Memory B cell (primary cell): ENCODE data around the gene MGAT4B.

Source experiments
- ATAC-seq: fragments of 150-1000 bp; cut with Tn5 transposase; 2 replicates; pipeline ENCODE4 v1.10.0; 2021; ENCODE audit warnings: low read depth, mild to moderate bottlenecking, moderate library complexity
- DNase-seq, 2 donors: peaks; one replicate each; pipeline ENCODE4 v3.0.0; 2022; ENCODE audit warnings: low spot score in 2 of 2
- H3K27ac Mint-ChIP-seq: one replicate; pipeline ENCODE4 v1.8.0; 2022; ENCODE audit warnings: mild to moderate bottlenecking, moderate library complexity, mixed read lengths
- H3K27me3 Mint-ChIP-seq: one replicate; pipeline ENCODE4 v1.8.0; 2022; ENCODE audit warnings: mixed read lengths
- H3K36me3 Mint-ChIP-seq: one replicate; pipeline ENCODE4 v1.8.0; 2022; ENCODE audit warnings: mild to moderate bottlenecking, mixed read lengths
- H3K4me1 Mint-ChIP-seq: one replicate; pipeline ENCODE4 v1.8.0; 2022; ENCODE audit warnings: mixed read lengths
- H3K4me3 Mint-ChIP-seq: one replicate; pipeline ENCODE4 v1.8.0; 2022; ENCODE audit warnings: mild to moderate bottlenecking, moderate library complexity, mixed read lengths
- H3K9me3 Mint-ChIP-seq: one replicate; pipeline ENCODE4 v1.8.0; 2022; ENCODE audit warnings: mixed read lengths

The MGAT4B gene

DNA sequence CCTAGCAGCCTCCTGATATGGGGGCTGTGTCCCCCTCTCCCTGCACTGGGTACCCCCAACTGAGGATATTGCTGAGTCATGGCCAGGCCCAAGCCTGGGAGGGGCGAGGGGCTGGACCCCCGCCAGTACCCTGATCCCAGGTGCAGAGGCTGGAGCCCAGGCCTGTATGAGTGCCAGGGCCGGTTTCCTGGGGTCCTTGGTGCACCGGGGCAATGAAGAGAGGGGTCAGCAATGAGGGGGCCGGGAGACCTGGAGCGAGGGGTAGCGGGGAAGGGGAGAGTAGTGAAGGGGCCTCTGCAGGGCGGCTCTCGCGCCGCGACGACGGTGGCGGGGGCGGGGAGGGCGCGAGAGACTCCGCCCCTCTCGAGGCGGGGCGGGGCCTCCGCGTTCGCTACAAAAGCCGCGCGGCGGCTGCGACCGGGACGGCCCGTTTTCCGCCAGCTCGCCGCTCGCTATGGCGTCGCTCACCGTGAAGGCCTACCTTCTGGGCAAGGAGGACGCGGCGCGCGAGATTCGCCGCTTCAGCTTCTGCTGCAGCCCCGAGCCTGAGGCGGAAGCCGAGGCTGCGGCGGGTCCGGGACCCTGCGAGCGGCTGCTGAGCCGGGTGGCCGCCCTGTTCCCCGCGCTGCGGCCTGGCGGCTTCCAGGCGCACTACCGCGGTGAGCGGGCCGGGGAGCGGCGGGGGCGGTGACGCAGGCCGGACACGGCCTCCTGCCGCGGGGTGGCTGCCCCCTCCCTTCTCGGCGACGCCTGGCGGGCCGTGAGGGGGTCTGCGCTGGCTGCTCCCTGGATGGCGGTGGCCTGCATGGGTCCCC lies 14.0 kb upstream of the MGAT4B start, which contains the start of gene SQSTM1:
SQSTM1 (plus strand) TSS at position 423 of the 815 bp plus-strand sequence; CDS start at position 455, 32 bp downstream.
- no peaks in the 10 kb centered on the region for H3K27me3 Mint-ChIP-seq
- H3K27ac Mint-ChIP-seq, result peak within 1 kb of the TSS; percentile 99
- peaks cover 35% of the 10 kb centered on the region for H3K4me1 Mint-ChIP-seq
- H3K9me3 Mint-ChIP-seq, result no peaks in the 10 kb centered on the region
- ATAC-seq, result peak; percentile 40
- peak within 1 kb of the TSS; percentile 95 for H3K4me3 Mint-ChIP-seq
- peak; percentile 92 to 96 for DNase-seq
- H3K36me3 Mint-ChIP-seq, result peaks cover 9% of the 10 kb centered on the region

DNA sequence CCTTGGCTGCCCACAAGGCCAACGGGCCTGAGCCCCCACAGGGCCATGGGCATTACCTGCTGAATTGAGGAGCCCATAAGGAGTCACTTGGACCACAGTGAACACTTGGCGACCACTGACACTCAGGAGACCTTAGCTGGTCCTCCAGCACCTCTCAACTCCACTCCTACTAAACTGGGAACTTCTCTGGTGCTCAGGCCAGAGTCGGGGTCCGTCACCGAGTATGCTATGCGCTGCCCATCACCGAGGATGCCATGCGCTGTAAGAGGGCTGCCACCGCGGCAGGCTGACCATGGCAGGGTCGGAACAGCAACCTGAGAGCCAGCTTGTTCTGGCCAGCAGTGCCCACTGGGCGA lies 13.4 kb upstream of the MGAT4B start:
- no peaks in the 10 kb centered on the region for H3K27me3 Mint-ChIP-seq
- H3K4me3 Mint-ChIP-seq, result peak overlapping the region; percentile 91
- ATAC-seq, result no peak
- H3K27ac Mint-ChIP-seq, result peak overlapping the region; percentile 99
- peaks cover 37% of the 10 kb centered on the region for H3K4me1 Mint-ChIP-seq
- DNase-seq, result no peak
- peaks cover 7% of the 10 kb centered on the region for H3K36me3 Mint-ChIP-seq
- no peaks in the 10 kb centered on the region for H3K9me3 Mint-ChIP-seq

DNA sequence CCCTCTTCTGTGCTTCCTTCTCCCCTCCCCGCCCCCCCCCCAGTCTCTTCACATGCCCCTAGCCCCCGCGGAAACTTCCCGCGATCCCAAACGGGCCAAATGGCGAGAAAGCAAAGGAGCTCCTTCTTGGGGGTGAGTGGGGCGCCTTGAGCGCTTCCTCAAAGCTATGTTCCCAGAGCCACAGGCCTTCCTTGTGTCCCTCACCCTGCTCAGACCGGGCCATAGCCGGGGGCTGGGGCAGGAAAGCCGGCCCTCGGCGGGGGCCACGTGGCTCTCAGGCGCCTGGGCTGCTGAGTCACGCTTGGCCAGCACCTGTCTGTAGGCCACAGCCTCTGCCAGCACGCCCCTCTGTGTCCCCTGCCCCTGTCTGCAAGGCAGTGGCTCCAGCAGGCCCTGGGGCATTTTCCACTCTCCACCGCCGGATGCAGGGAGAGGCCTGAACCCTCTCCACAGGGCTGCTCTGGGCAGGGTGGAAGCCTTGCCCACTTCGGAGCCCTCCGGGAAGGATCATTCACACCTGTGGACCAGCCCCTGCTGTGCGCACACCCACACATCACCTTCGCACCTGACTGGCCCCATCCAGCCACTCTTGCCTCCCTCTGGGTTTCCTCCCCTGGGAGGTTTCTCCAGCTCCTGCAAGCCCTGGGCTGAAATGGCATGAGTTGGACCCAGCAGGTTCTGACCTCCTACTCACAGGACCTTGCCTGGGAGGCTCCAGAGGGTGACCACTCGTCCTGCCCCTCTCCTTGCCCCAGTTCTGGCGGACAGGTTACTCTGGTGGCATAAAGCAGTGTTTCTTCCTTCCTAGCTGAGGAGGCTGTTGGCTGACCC lies 12.8 kb upstream of the MGAT4B start:
- Mint-ChIP-seq H3K36me3 (peaks cover 3% of the 10 kb centered on the region), H3K4me1 (peaks cover 33% of the 10 kb centered on the region), H3K4me3 (peak overlapping the region; percentile 91), H3K27ac (peak overlapping the region; percentile 99), H3K27me3 (no peaks in the 10 kb centered on the region), H3K9me3 (no peaks in the 10 kb centered on the region)
- DNase-seq (peak; percentile 53 to 79), ATAC-seq (peak; percentile 6)

DNA sequence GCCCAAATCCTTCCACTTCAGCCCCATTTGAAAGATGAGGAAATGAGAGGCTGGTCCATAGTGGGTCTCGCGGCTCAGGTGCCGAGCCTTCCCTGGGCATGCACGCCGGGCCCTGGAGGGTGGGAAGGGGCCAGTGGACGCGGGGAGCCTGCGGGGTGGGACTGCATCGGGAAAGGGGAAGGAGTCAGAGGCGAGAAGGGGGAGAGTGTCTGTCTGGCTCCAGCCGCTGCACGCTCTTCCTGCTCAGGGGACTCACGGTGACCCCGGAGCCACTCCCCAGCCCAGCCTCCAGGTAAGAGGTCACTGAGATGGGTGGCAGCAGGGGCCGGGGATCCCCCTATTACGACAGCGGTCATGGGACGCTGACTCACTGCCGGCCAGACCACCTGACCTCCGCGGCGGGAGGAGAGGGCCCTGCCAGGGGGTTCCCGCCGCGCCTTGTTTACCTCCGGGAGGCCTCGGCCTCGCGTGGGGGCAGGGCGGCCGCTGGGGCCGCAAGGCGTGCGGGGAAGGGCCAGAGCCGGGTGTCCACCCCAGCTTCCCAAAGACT lies 12.2 kb upstream of the MGAT4B start:
- Mint-ChIP-seq H3K4me3 (peak overlapping the region; percentile 86), H3K9me3 (no peaks in the 10 kb centered on the region), H3K27ac (peak overlapping the region; percentile 99), H3K36me3 (no peaks in the 10 kb centered on the region), H3K4me1 (peaks cover 33% of the 10 kb centered on the region), H3K27me3 (no peaks in the 10 kb centered on the region)
- DNase-seq, result peak; percentile 86 to 91
- ATAC-seq, result peak; percentile 74

DNA sequence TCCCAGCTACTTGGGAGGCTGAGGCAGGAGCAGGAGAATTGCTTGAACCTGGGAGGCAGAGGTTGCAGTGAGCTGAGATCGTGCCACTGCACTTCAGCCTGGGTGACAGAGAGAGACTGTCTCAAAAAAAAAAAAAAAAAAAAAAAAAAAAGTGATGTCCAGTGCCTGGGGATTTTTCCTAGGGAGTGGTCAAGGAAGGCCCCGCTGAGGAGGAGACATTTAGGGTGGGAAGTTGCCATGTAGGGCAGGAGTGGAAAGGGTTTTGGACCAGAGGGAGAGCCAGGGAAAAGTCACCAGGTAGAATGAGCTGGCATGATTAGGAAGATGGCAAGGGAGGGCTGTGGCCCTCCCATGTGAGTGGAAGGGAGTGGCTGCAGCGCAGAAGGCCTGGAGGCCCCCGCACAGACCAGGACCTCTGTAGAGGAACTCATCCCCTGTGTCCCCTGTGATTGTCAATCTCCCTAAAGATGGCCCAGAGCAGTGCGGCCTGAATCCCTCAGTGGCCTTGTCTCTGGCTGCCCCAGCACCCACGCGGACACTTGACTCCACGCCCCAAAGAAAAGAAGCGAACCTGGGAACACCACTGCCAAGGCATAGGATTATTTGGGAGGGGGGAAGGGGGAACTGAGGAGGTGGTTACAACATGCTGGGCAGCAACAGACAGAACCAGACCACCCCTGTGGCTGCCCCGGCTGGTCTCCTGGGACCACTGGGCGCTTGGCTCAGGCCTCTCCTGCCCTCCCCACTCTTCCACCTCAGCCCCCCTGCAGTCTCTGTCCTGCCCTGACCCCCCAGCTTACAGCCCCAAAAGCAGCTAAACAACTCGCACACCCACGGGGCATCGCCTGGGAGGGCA lies 11.5 kb upstream of the MGAT4B start:
- DNase-seq (no peak), ATAC-seq (no peak)
- peak overlapping the region; percentile 86 for H3K4me3 Mint-ChIP-seq
- peak overlapping the region; percentile 99 for H3K27ac Mint-ChIP-seq
- H3K36me3 Mint-ChIP-seq, result peaks cover under 1% of the 10 kb centered on the region
- H3K4me1 Mint-ChIP-seq, result peaks cover 33% of the 10 kb centered on the region
- H3K27me3 Mint-ChIP-seq, result no peaks in the 10 kb centered on the region
- H3K9me3 Mint-ChIP-seq, result no peaks in the 10 kb centered on the region

DNA sequence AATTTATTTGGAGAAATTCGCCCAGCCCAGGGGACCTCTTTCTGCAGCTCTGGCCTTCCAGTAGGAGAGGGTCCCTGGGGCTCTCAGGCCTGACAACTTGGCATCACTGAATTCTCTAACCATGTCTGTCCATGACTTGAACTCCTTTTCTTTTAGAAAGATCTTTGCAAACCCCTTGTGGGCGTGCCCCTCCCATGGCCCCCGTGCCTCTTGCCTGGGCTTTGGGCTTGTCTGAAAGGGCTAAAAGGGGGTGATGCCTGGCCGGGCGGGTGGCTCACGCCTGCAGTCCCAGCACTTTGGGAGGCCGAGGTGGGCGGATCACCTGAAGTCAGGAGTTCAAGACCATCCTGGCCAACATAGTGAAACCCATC lies 10.8 kb upstream of the MGAT4B start:
- H3K9me3 Mint-ChIP-seq, result no peaks in the 10 kb centered on the region
- DNase-seq (no peak), ATAC-seq (no peak)
- peaks cover 2% of the 10 kb centered on the region for H3K36me3 Mint-ChIP-seq
- H3K27ac Mint-ChIP-seq, result peak overlapping the region; percentile 99
- H3K27me3 Mint-ChIP-seq, result no peaks in the 10 kb centered on the region
- H3K4me3 Mint-ChIP-seq, result peak overlapping the region; percentile 74
- peaks cover 30% of the 10 kb centered on the region for H3K4me1 Mint-ChIP-seq

DNA sequence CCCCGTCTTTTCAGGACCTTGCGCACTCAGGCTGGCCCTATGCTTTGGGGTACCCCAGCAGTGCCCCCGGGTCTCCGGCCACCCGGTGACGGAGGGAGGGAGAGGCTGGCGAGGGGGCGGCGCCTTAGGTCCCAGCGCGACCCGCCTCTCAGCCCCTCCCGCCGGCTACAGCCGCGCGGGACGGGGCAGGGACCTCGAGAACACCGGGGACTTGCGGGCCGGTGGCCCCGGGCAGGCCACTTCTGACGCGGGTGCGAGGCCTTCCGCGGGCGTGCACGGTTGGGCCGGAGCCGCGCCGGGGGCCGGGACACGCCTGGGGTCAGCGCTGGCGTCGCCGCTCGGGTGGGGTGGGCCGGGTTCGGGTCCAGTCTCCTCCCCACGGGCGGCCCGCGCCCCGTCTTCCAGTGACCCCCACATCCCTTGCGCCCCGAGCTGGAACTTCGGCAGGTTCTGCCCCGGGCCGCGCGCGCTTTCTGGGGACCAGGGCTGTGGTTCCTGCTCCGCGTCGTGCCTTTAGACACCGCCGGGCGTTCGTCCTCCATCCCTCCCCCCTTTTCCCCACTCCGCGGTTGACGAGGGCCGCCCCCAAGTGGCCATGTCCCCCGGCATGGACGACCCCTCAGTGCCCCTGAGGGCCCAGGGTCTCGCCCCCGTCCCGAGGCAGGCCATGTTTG lies 10.3 kb upstream of the MGAT4B start:
- Mint-ChIP-seq H3K27ac (peak overlapping the region; percentile 99), H3K27me3 (no peaks in the 10 kb centered on the region), H3K4me1 (peaks cover 24% of the 10 kb centered on the region), H3K9me3 (no peaks in the 10 kb centered on the region), H3K36me3 (peaks cover 2% of the 10 kb centered on the region), H3K4me3 (peak overlapping the region; percentile 74)
- ATAC-seq, result no peak
- no peak for DNase-seq

DNA sequence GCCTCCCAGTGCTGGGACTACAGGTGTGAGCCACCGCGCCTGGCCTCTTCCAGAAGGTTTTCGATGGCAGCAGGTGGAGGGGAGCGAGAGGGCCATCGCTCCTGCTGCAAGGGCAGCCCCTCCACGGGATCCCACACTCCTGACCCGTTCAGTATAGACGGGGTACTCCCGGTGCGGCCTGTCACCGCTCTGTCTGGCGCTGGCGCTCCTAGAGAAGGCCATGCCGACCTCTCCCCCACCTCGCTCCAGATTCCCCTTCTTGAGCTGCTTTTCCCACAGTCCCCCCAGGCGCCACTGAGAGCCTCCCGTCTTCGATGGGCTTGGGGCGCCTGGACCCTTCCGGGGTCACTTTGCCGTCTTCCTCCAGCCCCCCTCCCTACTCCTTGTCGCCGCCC lies 9.7 kb upstream of the MGAT4B start:
- H3K4me1 Mint-ChIP-seq, result peaks cover 21% of the 10 kb centered on the region
- H3K4me3 Mint-ChIP-seq, result peak overlapping the region; percentile 21
- no peak for DNase-seq
- no peak overlapping the region for H3K27ac Mint-ChIP-seq
- no peaks in the 10 kb centered on the region for H3K9me3 Mint-ChIP-seq
- no peak for ATAC-seq
- H3K27me3 Mint-ChIP-seq, result no peaks in the 10 kb centered on the region
- H3K36me3 Mint-ChIP-seq, result peaks cover 2% of the 10 kb centered on the region

DNA sequence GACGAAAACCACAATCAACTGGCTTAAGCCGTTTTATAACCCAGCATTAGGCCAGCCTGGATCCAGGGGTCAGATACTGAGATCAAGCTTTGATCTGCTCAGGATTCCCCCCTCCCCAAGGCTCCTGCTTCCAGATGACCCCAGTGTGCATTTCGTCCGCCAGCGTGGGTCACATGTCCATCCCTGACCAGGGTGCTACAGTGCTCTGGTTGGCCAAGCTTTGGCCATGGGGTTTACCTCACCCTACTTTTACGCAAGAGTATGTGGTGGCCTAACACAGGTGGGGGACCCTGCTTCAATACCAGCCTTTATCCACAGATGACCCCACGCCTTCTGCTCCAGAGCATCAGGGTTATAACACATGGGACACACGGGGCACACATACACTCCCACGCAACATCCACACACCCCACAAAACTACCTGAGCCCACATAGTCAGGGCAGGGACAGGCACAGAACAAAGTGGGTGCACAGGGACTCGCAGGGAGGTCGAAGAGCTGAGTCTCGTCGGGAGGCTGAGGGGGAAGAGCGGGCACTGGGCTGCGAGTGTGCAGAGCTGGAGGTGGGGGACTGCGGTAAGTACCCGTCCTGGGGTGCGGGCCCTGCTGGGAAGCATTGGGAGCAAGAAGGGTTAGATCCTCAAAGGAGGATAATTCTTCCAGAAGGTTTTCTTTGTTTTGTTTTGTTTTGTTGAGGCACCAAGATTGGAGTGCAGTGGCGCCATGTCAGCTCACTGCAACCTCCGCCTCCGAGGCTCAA lies 9.0 kb upstream of the MGAT4B start:
- Mint-ChIP-seq H3K9me3 (no peaks in the 10 kb centered on the region), H3K27ac (peak overlapping the region; percentile 24), H3K4me3 (peak overlapping the region; percentile 42), H3K4me1 (peaks cover 19% of the 10 kb centered on the region), H3K27me3 (no peaks in the 10 kb centered on the region), H3K36me3 (peaks cover 2% of the 10 kb centered on the region)
- ATAC-seq (no peak), DNase-seq (no peak)

DNA sequence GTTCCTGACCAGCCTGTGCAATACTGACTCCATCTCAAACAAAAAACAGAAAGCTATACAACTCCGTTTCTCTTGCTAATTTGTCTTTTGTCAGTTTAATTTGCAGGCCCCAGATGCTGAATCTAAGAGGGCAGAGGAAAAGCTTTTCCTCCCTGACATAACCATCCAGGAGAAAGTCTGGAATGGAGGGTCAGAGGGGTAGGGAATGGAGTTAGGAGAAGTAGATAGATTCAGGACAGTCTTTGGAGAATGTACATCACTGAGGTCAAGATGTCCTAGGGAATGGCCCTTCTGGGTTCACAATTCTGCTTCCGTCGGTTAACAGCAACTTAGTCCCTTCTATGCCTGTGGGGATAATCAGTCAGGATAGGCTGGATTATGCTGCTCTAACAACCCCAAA lies 7.4 kb upstream of the MGAT4B start:
- no peak for ATAC-seq
- Mint-ChIP-seq H3K4me1 (peaks cover 13% of the 10 kb centered on the region), H3K9me3 (no peaks in the 10 kb centered on the region), H3K4me3 (no peak overlapping the region), H3K36me3 (peaks cover 2% of the 10 kb centered on the region), H3K27me3 (no peaks in the 10 kb centered on the region), H3K27ac (no peak overlapping the region)
- DNase-seq, result no peak

DNA sequence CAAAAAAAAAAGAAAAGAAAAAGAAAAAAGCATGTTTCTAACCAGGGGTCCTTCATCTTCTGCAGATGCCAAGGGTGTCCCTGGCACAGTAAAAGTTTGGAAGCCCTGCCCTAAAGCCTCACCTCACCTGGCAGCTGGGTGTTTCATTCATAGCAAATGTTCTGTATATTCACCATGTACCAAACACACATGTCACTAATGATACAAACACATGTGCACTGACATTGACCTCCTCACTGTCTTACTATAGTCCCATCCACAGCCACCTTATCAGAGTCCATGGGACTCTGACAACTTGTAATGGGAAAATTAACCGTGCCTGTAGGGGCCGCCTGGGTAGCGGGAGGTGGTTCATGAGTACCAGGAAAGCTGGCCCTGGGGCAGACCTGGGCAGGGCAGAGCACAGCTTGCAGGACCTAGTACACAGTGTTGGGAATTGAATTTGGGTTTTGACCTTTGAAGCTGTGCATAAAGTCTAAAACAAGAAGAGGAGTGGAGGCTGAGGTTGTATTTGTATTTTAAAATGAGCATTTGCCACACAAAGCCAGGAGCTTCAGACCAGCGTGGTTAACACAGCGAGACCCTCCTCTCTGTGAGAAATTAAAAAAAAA lies 6.4 kb upstream of the MGAT4B start:
- DNase-seq (no peak), ATAC-seq (no peak)
- Mint-ChIP-seq H3K36me3 (peaks cover 2% of the 10 kb centered on the region), H3K27ac (no peak overlapping the region), H3K4me1 (peaks cover 6% of the 10 kb centered on the region), H3K27me3 (no peaks in the 10 kb centered on the region), H3K9me3 (no peaks in the 10 kb centered on the region), H3K4me3 (no peak overlapping the region)

DNA sequence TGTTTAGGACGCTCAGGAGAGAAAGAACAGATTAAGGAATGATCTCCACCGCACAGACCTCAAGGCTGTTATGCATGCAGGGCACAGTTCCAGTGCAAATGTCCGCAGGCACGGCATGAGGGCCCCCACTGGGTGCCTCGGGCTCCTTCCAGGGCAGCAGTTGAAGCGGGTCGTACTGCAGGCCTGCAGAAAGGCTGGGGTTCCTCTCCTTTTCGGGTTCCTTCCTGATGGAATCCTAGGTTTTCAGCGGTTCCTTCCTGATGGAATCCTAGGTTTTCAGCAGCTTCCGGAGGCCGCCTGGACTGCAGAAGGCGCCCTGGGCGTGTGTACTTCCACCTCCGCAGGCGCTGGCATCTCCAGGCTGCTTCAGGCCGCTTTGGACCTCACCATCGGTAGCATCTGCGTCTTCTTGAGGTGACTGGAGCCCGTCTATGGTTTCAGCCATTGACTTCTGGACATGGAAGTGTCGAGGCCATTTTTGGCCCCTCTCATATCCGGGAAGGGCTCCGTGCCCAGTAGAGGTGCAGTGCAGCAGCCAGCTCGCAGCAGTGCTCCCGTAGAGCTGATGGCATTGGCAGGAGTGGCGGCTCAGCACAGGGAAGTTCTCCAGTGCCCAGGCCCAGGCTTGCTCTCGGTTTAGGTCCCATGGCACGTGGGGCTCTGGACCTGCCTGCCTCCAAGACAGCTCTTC lies 5.6 kb upstream of the MGAT4B start:
- no peak for DNase-seq
- H3K9me3 Mint-ChIP-seq, result no peaks in the 10 kb centered on the region
- H3K4me3 Mint-ChIP-seq, result no peak overlapping the region
- H3K27ac Mint-ChIP-seq, result no peak overlapping the region
- ATAC-seq, result no peak
- H3K4me1 Mint-ChIP-seq, result peaks cover 4% of the 10 kb centered on the region
- peaks cover 2% of the 10 kb centered on the region for H3K36me3 Mint-ChIP-seq
- no peaks in the 10 kb centered on the region for H3K27me3 Mint-ChIP-seq
